DND-41 (cell line): ENCODE results near the gene NFE2L1.

ENCODE experiments used
- EZH2 ChIP-seq: IDR thresholded peaks from 3 replicates; pipeline ENCODE4 v1.6.1; 2012; ENCODE audit warnings: borderline replicate concordance, low read depth, mild to moderate bottlenecking, moderate library complexity, low read length, inconsistent platforms; ENCODE audit not compliant: severe bottlenecking
- TF ChIP-seq, protein P1 (sequence below): IDR thresholded peaks from 2 replicates; pipeline ENCODE4 v1.5.1; 2012; ENCODE audit warnings: borderline replicate concordance, low read length, moderate library complexity, mild to moderate bottlenecking; ENCODE audit not compliant: poor library complexity, severe bottlenecking; ENCODE audit errors: extremely low read depth

DNA sequence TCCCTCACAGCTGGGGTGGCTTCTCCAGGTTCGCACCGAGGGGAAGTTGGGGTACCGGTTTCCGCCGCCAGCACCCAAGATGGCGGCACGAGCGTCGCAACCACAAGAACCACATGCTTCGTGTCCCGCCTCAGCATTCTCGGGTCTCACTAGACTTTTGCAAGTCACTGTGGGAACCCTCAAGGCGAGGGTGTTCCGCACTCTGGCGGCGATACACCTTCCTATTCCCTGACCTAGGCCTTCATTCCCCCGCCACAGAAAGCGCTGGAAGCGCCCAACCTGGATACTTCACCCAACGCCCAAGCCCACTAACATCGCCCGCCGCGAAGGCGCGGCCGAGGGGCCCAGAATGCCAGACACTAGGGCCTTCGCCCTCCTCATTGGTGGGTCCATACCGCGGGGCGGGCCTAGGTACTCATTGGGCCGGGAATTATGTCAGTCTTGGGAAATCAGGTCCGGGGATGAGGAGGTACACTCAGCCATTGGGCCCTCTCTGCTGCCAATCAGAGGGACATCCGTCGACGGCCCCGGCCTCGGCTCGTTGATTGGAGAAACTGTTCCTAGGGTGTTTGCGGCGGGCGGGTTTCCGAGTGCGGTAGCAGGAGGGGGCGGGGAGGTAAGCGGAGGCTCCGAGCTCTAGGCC lies at the start of gene NFE2L1:
- TF ChIP-seq, protein P1, sequence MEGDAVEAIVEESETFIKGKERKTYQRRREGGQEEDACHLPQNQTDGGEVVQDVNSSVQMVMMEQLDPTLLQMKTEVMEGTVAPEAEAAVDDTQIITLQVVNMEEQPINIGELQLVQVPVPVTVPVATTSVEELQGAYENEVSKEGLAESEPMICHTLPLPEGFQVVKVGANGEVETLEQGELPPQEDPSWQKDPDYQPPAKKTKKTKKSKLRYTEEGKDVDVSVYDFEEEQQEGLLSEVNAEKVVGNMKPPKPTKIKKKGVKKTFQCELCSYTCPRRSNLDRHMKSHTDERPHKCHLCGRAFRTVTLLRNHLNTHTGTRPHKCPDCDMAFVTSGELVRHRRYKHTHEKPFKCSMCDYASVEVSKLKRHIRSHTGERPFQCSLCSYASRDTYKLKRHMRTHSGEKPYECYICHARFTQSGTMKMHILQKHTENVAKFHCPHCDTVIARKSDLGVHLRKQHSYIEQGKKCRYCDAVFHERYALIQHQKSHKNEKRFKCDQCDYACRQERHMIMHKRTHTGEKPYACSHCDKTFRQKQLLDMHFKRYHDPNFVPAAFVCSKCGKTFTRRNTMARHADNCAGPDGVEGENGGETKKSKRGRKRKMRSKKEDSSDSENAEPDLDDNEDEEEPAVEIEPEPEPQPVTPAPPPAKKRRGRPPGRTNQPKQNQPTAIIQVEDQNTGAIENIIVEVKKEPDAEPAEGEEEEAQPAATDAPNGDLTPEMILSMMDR = no peak
- no peak for TF ChIP-seq EZH2
